Trophoblast cell (in vitro differentiated cells and primary cell): ENCODE measurements around the gene COMMD6.
A peak's percentile ranks its signal among the peaks of the same experiment; 100 is the strongest.

Source experiments
- DNase-seq, 2 donors: peaks; one replicate each; pipeline ENCODE4 v3.0.0-alpha.2; 2016
- H2AFZ ChIP-seq: 2 replicates; pipeline ENCODE4 v1.6.1; 2013; ENCODE audit warnings: low read length, moderate library complexity, mild to moderate bottlenecking; ENCODE audit not compliant: insufficient read depth, poor library complexity
- H2AK5ac ChIP-seq: 2 replicates; pipeline ENCODE4 v1.6.1; 2013; ENCODE audit warnings: mild to moderate bottlenecking, low read length
- H2BK120ac ChIP-seq: 2 replicates; pipeline ENCODE4 v1.6.1; 2013; ENCODE audit warnings: low read length, mild to moderate bottlenecking, moderate library complexity; ENCODE audit not compliant: insufficient read depth, poor library complexity
- H2BK12ac ChIP-seq: 2 replicates; pipeline ENCODE4 v1.6.1; 2013; ENCODE audit warnings: mild to moderate bottlenecking, low read length, moderate library complexity
- H2BK5ac ChIP-seq: 2 replicates; pipeline ENCODE4 v1.6.1; 2013; ENCODE audit warnings: low read length, low read depth, moderate library complexity, mild to moderate bottlenecking; ENCODE audit not compliant: poor library complexity
- H3K14ac ChIP-seq: 2 replicates; pipeline ENCODE4 v1.6.1; 2013; ENCODE audit warnings: mild to moderate bottlenecking, low read length
- H3K18ac ChIP-seq: 2 replicates; pipeline ENCODE4 v1.6.1; 2013; ENCODE audit warnings: mild to moderate bottlenecking, low read length
- H3K23ac ChIP-seq: 2 replicates; pipeline ENCODE4 v1.6.1; 2013; ENCODE audit warnings: low read length
- H3K27ac ChIP-seq: 2 replicates; pipeline ENCODE4 v1.5.1; 2013; ENCODE audit warnings: low read depth, mild to moderate bottlenecking, inconsistent platforms, low read length, moderate library complexity
- H3K27me3 ChIP-seq: 2 replicates; pipeline ENCODE4 v1.6.1; 2013; ENCODE audit warnings: inconsistent platforms, mild to moderate bottlenecking, low read length, moderate library complexity; ENCODE audit not compliant: insufficient read depth
- H3K36me3 ChIP-seq, 2 experiments: 1 replicate in 1 of 2; 2 replicates in 1 of 2; pipeline ENCODE4 v1.6.1; 2013; ENCODE audit warnings: low read length in 2 of 2, mild to moderate bottlenecking in 2 of 2, moderate library complexity in 1 of 2; ENCODE audit not compliant: insufficient read depth in 2 of 2, control insufficient read depth in 1 of 2
- H3K4ac ChIP-seq: 2 replicates; pipeline ENCODE4 v1.6.1; 2013; ENCODE audit warnings: low read depth, mild to moderate bottlenecking, low read length, moderate library complexity
- H3K4me1 ChIP-seq, 2 experiments: 1 replicate in 1 of 2; 2 replicates in 1 of 2; pipeline ENCODE4 v1.6.1; 2013; ENCODE audit warnings: low read length in 2 of 2, mild to moderate bottlenecking in 2 of 2, moderate library complexity in 1 of 2; ENCODE audit not compliant: insufficient read depth in 2 of 2, control insufficient read depth in 1 of 2
- H3K4me2 ChIP-seq: 2 replicates; pipeline ENCODE4 v1.6.1; 2013; ENCODE audit warnings: inconsistent platforms, mild to moderate bottlenecking, low read length, moderate library complexity
- H3K4me3 ChIP-seq: 2 replicates; pipeline ENCODE4 v1.5.1; 2013; ENCODE audit warnings: mild to moderate bottlenecking, low read depth, low read length, inconsistent platforms
- H3K79me1 ChIP-seq: one replicate; pipeline ENCODE4 v1.6.1; 2013; ENCODE audit warnings: low read length
- H3K79me2 ChIP-seq: 2 replicates; pipeline ENCODE4 v1.6.1; 2013; ENCODE audit warnings: low read length, mild to moderate bottlenecking; ENCODE audit not compliant: control insufficient read depth, insufficient read depth, poor library complexity
- H3K9ac ChIP-seq: 2 replicates; pipeline ENCODE4 v1.6.1; 2013; ENCODE audit warnings: mild to moderate bottlenecking, low read length
- H3K9me3 ChIP-seq: 2 replicates; pipeline ENCODE4 v1.6.1; 2013; ENCODE audit warnings: low read depth, mild to moderate bottlenecking, control low read depth, inconsistent platforms, low read length; ENCODE audit not compliant: insufficient read depth
- H4K12ac ChIP-seq: 2 replicates; pipeline ENCODE4 v1.6.1; 2013; ENCODE audit warnings: low read depth, mild to moderate bottlenecking, low read length, moderate library complexity
- H4K8ac ChIP-seq: 2 replicates; pipeline ENCODE4 v1.6.1; 2013; ENCODE audit warnings: low read depth, mild to moderate bottlenecking, low read length, moderate library complexity
- H4K91ac ChIP-seq: one replicate; pipeline ENCODE4 v1.6.1; 2013; ENCODE audit warnings: low read depth, mild to moderate bottlenecking, low read length, moderate library complexity
- WGBS: extraction: QIAGEN DNeasy Blood & Tissue Kit; methylation state at CpG from one replicate; pipeline ENCODE4 v1.1.7; 2013; ENCODE audit warnings: missing lambda C conversion rate; ENCODE audit not compliant: insufficient read length, insufficient coverage; ENCODE audit errors: extremely low coverage; 5-methylcytosine and 5-hydroxymethylcytosine counted together

Gene COMMD6

GRCh38 chr13:75579529-75579928 is 41.9 kb upstream of the COMMD6 start:
- H3K4ac ChIP-seq, result no peak overlapping the region
- H3K23ac ChIP-seq, result no peak overlapping the region
- H3K9me3 ChIP-seq, result no peaks in the 10 kb centered on the region
- H3K9ac ChIP-seq, result no peak overlapping the region
- H2AFZ ChIP-seq, result no peak overlapping the region
- H3K14ac ChIP-seq, result no peak overlapping the region
- H4K8ac ChIP-seq, result no peak overlapping the region
- no peak overlapping the region for H4K12ac ChIP-seq
- H3K4me3 ChIP-seq, result no peak overlapping the region
- H3K18ac ChIP-seq, result no peak overlapping the region
- H3K79me2 ChIP-seq, result no peaks in the 10 kb centered on the region
- H3K4me1 ChIP-seq, result no peaks in the 10 kb centered on the region
- H2BK12ac ChIP-seq, result no peak overlapping the region
- no peaks in the 10 kb centered on the region for H3K27me3 ChIP-seq
- no peak overlapping the region for H2AK5ac ChIP-seq
- no peak overlapping the region for H2BK5ac ChIP-seq
- WGBS, result no CpG with 5 or more reads among the region's 3 CpGs
- H2BK120ac ChIP-seq, result no peak overlapping the region
- DNase-seq, result no peak
- H3K4me2 ChIP-seq, result no peak overlapping the region
- H3K27ac ChIP-seq, result no peak overlapping the region
- H4K91ac ChIP-seq, result no peak overlapping the region
- no peaks in the 10 kb centered on the region for H3K79me1 ChIP-seq
- H3K36me3 ChIP-seq, result peaks cover 0 to 2% of the 10 kb centered on the region in 2 experiments

GRCh38 chr13:75569576-75569975 is 31.9 kb upstream of the COMMD6 start:
- Histone ChIP-seq H3K4me3 (no peak overlapping the region), H3K27ac (peak overlapping the region; percentile 10), H3K79me2 (no peaks in the 10 kb centered on the region), H4K12ac (no peak overlapping the region), H3K79me1 (no peaks in the 10 kb centered on the region), H2AK5ac (no peak overlapping the region), H3K23ac (no peak overlapping the region), H3K9ac (no peak overlapping the region), H3K4me2 (no peak overlapping the region), H2AFZ (no peak overlapping the region), H2BK120ac (no peak overlapping the region), H3K4ac (no peak overlapping the region), H3K36me3 (peaks cover 3 to 8% of the 10 kb centered on the region in 2 experiments), H3K18ac (no peak overlapping the region), H3K9me3 (no peaks in the 10 kb centered on the region), H2BK12ac (no peak overlapping the region), H3K14ac (no peak overlapping the region), H2BK5ac (no peak overlapping the region), H3K27me3 (no peaks in the 10 kb centered on the region), H3K4me1 (no peaks in the 10 kb centered on the region), H4K91ac (no peak overlapping the region), H4K8ac (no peak overlapping the region)
- WGBS, result no CpG with 5 or more reads among the region's 1 CpG
- DNase-seq, result no peak

DNA sequence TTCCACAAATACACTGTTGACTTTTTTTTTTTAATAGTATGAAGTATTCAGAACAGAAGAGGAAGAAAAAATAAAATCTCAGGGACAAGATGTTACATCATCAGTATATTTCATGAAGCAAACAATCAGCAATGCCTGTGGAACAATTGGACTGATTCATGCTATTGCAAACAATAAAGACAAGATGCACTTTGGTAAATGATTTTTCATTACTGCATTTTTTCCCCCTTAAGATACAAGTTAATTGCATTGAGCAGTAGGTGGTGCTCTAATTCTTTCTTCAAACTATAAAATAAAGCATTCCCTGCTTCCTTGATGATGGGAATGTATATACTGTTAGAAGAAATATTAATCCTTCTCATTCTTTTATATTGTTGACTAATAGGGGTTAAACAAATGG is 29.0 kb upstream of the COMMD6 start:
- Histone ChIP-seq H3K14ac (no peak overlapping the region), H3K18ac (no peak overlapping the region), H2AFZ (no peak overlapping the region), H2AK5ac (no peak overlapping the region), H3K4me1 (no peaks in the 10 kb centered on the region), H4K91ac (no peak overlapping the region), H3K79me1 (no peaks in the 10 kb centered on the region), H3K4ac (no peak overlapping the region), H3K79me2 (no peaks in the 10 kb centered on the region), H3K4me2 (no peak overlapping the region), H4K8ac (no peak overlapping the region), H2BK5ac (no peak overlapping the region), H3K27me3 (no peaks in the 10 kb centered on the region), H4K12ac (no peak overlapping the region), H3K9ac (no peak overlapping the region), H3K23ac (no peak overlapping the region), H3K27ac (no peak overlapping the region), H2BK12ac (no peak overlapping the region), H3K9me3 (no peaks in the 10 kb centered on the region), H2BK120ac (no peak overlapping the region), H3K36me3 (peaks cover 2 to 7% of the 10 kb centered on the region in 2 experiments), H3K4me3 (no peak overlapping the region)
- peak in 1 of 2 donors; percentile 28 for DNase-seq

DNA sequence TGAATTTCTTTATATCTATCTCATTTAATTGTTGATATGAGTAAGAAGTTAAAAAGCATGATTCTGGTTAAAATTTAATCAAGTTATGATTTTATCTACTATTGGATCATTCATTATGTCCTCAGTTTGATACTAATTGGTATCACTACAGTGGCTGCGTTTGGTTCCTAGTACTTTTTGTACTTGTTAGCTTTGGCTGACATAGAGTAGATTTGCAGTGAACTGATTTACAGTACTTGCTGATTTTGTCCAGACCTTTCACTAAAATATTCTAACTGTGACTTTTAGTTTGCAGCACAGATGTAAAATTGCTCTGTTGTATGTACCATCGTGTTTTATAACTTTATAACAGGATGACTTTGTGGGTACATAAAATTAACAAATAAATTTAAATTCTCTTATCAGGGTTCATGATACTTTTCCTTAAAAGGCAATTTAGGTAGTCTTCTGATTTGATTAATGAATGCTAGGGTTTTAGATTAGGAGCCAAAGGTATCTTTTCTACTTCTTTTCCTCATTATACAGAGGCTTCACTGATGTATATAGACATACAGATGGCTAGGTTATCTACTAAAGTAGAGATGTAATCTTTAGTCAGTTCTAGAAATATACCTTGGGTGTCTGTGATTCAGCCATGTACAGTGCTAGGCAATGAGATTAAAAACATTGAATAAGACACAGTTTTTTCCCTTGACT is 20.7 kb upstream of the COMMD6 start:
- Histone ChIP-seq H2AK5ac (no peak overlapping the region), H2BK5ac (no peak overlapping the region), H3K18ac (no peak overlapping the region), H3K27me3 (no peaks in the 10 kb centered on the region), H2AFZ (no peak overlapping the region), H4K91ac (no peak overlapping the region), H2BK120ac (no peak overlapping the region), H3K23ac (no peak overlapping the region), H3K36me3 (peaks cover 6 to 11% of the 10 kb centered on the region in 2 experiments), H3K4ac (no peak overlapping the region), H4K12ac (no peak overlapping the region), H2BK12ac (no peak overlapping the region), H3K4me1 (no peaks in the 10 kb centered on the region), H3K14ac (no peak overlapping the region), H3K4me3 (no peak overlapping the region), H3K9me3 (no peaks in the 10 kb centered on the region), H3K9ac (no peak overlapping the region), H3K79me1 (no peaks in the 10 kb centered on the region), H4K8ac (no peak overlapping the region), H3K4me2 (no peak overlapping the region), H3K27ac (no peak overlapping the region), H3K79me2 (no peaks in the 10 kb centered on the region)
- DNase-seq, result no peak
- WGBS, result no CpG with 5 or more reads among the region's 2 CpGs
